K562 (cell line): Measurements from ENCODE around the gene IGF1R. TPM values are rescaled to one million over a fixed set of nuclear protein-coding genes. Genes with fewer than 3 reads are reported as not detected.

Experiments
- ATAC-seq: fragments of 200-7000 bp; cut with Tn5 transposase; 3 replicates; pipeline ENCODE4 v1.9.1; 2020; ENCODE audit warnings: moderate library complexity
- BruUV-seq: library from RNA; stranded (reverse); fragments of 400-500 nt; replicated peaks from 2 replicates; lab custom pipeline; 2021; lab: Mats Ljungman, UMichigan
- CTCF ChIA-PET: fragments of 300-600 bp; formaldehyde crosslinking; extraction: SDS; loops from one replicate; lab custom pipeline; 2021; ENCODE audit warnings: low intra/inter-chr PET ratio; lab: Yijun Ruan, JAX
- POLR2A ChIA-PET: fragments of 300-600, 350-650 bp; sonication (Branson Sonifier 250); formaldehyde crosslinking; extraction: SDS; loops from one replicate; lab custom pipeline; 2021; ENCODE audit warnings: antibody characterized with exemption, inconsistent platforms; lab: Yijun Ruan, JAX
- DNase-seq, 4 experiments: peaks; one replicate each; pipeline versions ENCODE4 v3.0.0 to v3.0.0-alpha.2; 2011 to 2018; ENCODE audit warnings: low spot score in 3 of 4, mixed read lengths in 3 of 4; ENCODE audit errors: extremely low read depth in 1 of 4
- FAIRE-seq: peaks from 2 replicates; lab custom pipeline; 2011; peaks lifted over from hg19 to GRCh38; lab: Jason Lieb, UNC
- H2AFZ ChIP-seq: 2 replicates; pipeline ENCODE4 v1.6.0; 2011; ENCODE audit warnings: low read depth, low read length, control low read depth, inconsistent platforms
- H3K27ac ChIP-seq: fragments of 200-600 bp; 3 replicates; pipeline ENCODE4 v1.8.0; 2011; ENCODE audit warnings: low read depth, mild to moderate bottlenecking, control low read depth, inconsistent platforms, low read length, moderate library complexity, mixed read lengths; ENCODE audit errors: extremely low read depth
- H3K27me3 ChIP-seq, 2 experiments: fragments of 300-600 bp in 1 of 2; 2 replicates in 1 of 2; 3 replicates in 1 of 2; pipeline versions ENCODE4 v1.6.0 to v1.8.0; 2011; ENCODE audit warnings: inconsistent platforms in 2 of 2, low read length in 2 of 2, mild to moderate bottlenecking in 1 of 2, mixed read lengths in 1 of 2, moderate library complexity in 1 of 2; ENCODE audit not compliant: control insufficient read depth in 2 of 2, insufficient read depth in 2 of 2
- H3K36me3 ChIP-seq: fragments of 300-600 bp; 3 replicates; pipeline ENCODE4 v1.8.0; 2011; ENCODE audit warnings: mild to moderate bottlenecking, low read length, inconsistent platforms; ENCODE audit not compliant: control insufficient read depth, insufficient read depth
- H3K4me1 ChIP-seq, 2 experiments: fragments of 200-600 bp in 1 of 2; replicated peaks in 1 of 2; 2 replicates in 1 of 2; 3 replicates in 1 of 2; pipeline versions ENCODE4 v1.5.1 to v1.8.0; 2011; ENCODE audit warnings: inconsistent platforms in 2 of 2, low read length in 2 of 2, mild to moderate bottlenecking in 1 of 2, mixed read lengths in 1 of 2, moderate library complexity in 1 of 2; ENCODE audit not compliant: control insufficient read depth in 2 of 2, insufficient read depth in 2 of 2
- H3K4me2 ChIP-seq: 2 replicates; pipeline ENCODE4 v1.6.1; 2011; ENCODE audit warnings: low read length, control low read depth, inconsistent platforms, mixed read lengths; ENCODE audit not compliant: insufficient read depth
- H3K4me3 ChIP-seq: fragments of 200-600 bp; sonication (generic), shearing (Covaris generic); 2 replicates; pipeline ENCODE4 v1.5.1; 2016; ENCODE audit warnings: control low read depth, inconsistent platforms
- H3K79me2 ChIP-seq: fragments of 200-600 bp; 3 replicates; pipeline ENCODE4 v1.8.0; 2011; ENCODE audit warnings: low read length, inconsistent platforms; ENCODE audit not compliant: control insufficient read depth, insufficient read depth
- H3K9ac ChIP-seq, 2 experiments: 2 replicates each; pipeline versions ENCODE4 v1.6.0 to v1.6.1; 2011; ENCODE audit warnings: low read depth in 2 of 2, low read length in 2 of 2, control low read depth in 1 of 2, inconsistent platforms in 1 of 2, mild to moderate bottlenecking in 1 of 2, mixed read lengths in 1 of 2; ENCODE audit not compliant: insufficient read depth in 1 of 2
- H3K9me1 ChIP-seq: one replicate; pipeline ENCODE4 v1.6.0; 2011; ENCODE audit warnings: inconsistent platforms, mild to moderate bottlenecking, low read length, moderate library complexity; ENCODE audit not compliant: control insufficient read depth, insufficient read depth
- H3K9me3 ChIP-seq: replicated peaks from 2 replicates; pipeline ENCODE4 v1.5.1; 2011; ENCODE audit warnings: low read depth, low read length, inconsistent platforms; ENCODE audit not compliant: control insufficient read depth, insufficient read depth
- H4K20me1 ChIP-seq: replicated peaks from 2 replicates; pipeline ENCODE4 v1.6.1; 2011; ENCODE audit warnings: low read length, inconsistent platforms, mixed read lengths; ENCODE audit not compliant: control insufficient read depth, insufficient read depth
- CCAR2 ChIP-seq: fragments of 200-400 bp; formaldehyde crosslinking; IDR thresholded peaks from 2 replicates; pipeline ENCODE4 v1.6.1; 2017; ENCODE audit warnings: mild to moderate bottlenecking, low read depth, low read length
- SMARCC2 ChIP-seq: fragments of 450-650 bp; IDR thresholded peaks from 2 replicates; pipeline ENCODE4 v1.6.1; 2017; ENCODE audit warnings: antibody characterized with exemption, moderate library complexity, mild to moderate bottlenecking, low read depth
- WGBS: fragments of 100-300 bp; shearing (Covaris generic); methylation state at CpG from one replicate; pipeline ENCODE4 v1.1.6; 2016; ENCODE audit warnings: low coverage, mixed read lengths; ENCODE audit not compliant: insufficient coverage; ENCODE audit errors: missing lambda C conversion rate; 5-methylcytosine and 5-hydroxymethylcytosine counted together
- in situ Hi-C: fragments of 300-500 bp; cut with MboI; formaldehyde crosslinking; loops from 4 replicates; pipeline ENCODE4 v1.15.0; 2018; ENCODE audit warnings: inconsistent platforms, mixed read lengths
- intact Hi-C: fragments of 100-400 bp; cut with micrococcal nuclease; formaldehyde crosslinking; loops from 2 replicates; pipeline ENCODE4 v1.14.2; 2022
- polyA plus RNA-seq, 8 experiments: library from polyadenylated mRNA; depleted of rRNA in 4 of 8; stranded (reverse) in 5 of 8; unstranded in 3 of 8; fragments of >200 nt; fragmentation: Nextera tagmentation in 2 of 8; fragmentation: Illumina TruSeq in 1 of 8; extraction: Ambion mirVana in 2 of 8; extraction: Trizol in 1 of 8; gene quantifications; 2 replicates each; pipeline versions ENCODE4 v1.2.1 to v1.2.3, GENCODE V29; 2011 to 2014; ENCODE audit warnings: inconsistent platforms in 1 of 8, missing spikeins in 1 of 8
- total RNA-seq, 7 experiments: library from RNA; depleted of rRNA in 6 of 7; stranded (reverse); fragments of >200 nt in 6 of 7; fragmentation: Illumina TruSeq in 2 of 7; extraction: Trizol in 2 of 7; gene quantifications; 2 replicates each; pipeline versions ENCODE4 v1.2.1 to v1.2.3, GENCODE V29; 2011 to 2021; ENCODE audit warnings: low replicate concordance in 1 of 7
- TF ChIP-seq, protein P1 (sequence below): fragments of 250-450 bp; sonication (Bioruptor Pico); IDR thresholded peaks from 2 replicates; pipeline ENCODE4 v1.4.0; 2020; ENCODE audit warnings: mild to moderate bottlenecking, moderate library complexity, borderline replicate concordance
- TF ChIP-seq, protein P2 (sequence below): fragments of 250-450 bp; sonication (Bioruptor Pico); IDR thresholded peaks from 2 replicates; pipeline ENCODE4 v1.8.0; 2022; ENCODE audit warnings: moderate library complexity, mild to moderate bottlenecking, inconsistent platforms

The IGF1R gene
- total and polyA plus RNA-seq, 9 of the 15 experiments (the other 6 are each of a cell fraction or from before 2014, with no cell fraction given), result 0.35 to 8.0 (median 1.6) TPM

DNA sequence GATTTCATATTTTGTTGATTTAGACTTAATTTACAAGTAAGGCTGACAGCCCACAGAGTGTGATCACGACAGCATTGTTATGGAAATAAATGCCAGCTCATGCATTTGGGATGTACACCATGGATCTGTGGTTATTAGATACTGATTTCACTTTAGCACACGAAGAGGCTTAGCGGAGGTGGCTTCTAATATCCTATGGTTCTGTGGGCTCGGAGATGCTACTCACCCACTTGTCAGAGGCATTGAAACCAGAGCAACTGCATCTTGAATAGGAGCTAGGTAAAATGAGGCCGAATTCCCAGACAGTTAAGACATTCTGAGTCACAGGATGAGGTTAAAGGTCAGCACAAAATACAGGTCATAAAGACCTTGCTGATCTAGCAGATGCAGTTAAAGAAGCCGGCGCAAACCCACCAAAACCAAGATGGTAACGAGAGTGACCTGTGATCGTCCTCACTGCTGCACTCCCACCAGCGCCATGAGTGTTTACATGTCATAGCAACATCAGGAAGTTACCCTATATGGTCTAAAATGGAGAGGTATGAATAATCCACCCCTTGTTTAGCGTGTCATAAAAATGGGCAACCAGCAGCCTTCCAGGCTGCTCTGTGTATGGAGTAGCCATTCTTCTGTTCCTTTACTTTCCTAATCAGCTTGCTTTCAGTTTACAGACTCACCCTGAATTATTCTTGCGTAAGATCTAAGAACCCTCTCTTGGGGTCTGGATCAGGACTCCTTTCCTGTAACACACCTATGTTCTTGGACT, 241.8 kb downstream of the IGF1R start:
- Histone ChIP-seq H3K4me3 (no peak overlapping the region), H3K27ac (no peak overlapping the region), H3K9ac (no peak overlapping the region), H3K79me2 (no peaks in the 10 kb centered on the region), H3K9me1 (no peaks in the 10 kb centered on the region), H3K36me3 (no peaks in the 10 kb centered on the region), H4K20me1 (peaks cover 8% of the 10 kb centered on the region; the same call in 1 of the 2 replicates), H3K4me1 (peaks cover 0 to 4% of the 10 kb centered on the region in 2 experiments; a peak in 1 of 5 replicates), H2AFZ (no peak overlapping the region), H3K4me2 (no peak overlapping the region), H3K9me3 (no peaks in the 10 kb centered on the region), H3K27me3 (peaks cover 17 to 36% of the 10 kb centered on the region in 2 experiments; a peak in 4 of 5 replicates)
- 3% methylated on average over 12 of the region's 12 CpGs for WGBS
- no peak for FAIRE-seq
- BruUV-seq, result no TSS peak
- no peak for DNase-seq
- POLR2A ChIA-PET, result no interaction called here
- intact Hi-C loops (loop anchor here (10.0 kb wide), 4 partner anchors 115 to 445 kb away; no protein-coding TSS in a partner anchor), in situ Hi-C loops (no loop called here)
- ATAC-seq, result no peak
- CTCF ChIA-PET, result no interaction called here
- TF ChIP-seq, protein P1, sequence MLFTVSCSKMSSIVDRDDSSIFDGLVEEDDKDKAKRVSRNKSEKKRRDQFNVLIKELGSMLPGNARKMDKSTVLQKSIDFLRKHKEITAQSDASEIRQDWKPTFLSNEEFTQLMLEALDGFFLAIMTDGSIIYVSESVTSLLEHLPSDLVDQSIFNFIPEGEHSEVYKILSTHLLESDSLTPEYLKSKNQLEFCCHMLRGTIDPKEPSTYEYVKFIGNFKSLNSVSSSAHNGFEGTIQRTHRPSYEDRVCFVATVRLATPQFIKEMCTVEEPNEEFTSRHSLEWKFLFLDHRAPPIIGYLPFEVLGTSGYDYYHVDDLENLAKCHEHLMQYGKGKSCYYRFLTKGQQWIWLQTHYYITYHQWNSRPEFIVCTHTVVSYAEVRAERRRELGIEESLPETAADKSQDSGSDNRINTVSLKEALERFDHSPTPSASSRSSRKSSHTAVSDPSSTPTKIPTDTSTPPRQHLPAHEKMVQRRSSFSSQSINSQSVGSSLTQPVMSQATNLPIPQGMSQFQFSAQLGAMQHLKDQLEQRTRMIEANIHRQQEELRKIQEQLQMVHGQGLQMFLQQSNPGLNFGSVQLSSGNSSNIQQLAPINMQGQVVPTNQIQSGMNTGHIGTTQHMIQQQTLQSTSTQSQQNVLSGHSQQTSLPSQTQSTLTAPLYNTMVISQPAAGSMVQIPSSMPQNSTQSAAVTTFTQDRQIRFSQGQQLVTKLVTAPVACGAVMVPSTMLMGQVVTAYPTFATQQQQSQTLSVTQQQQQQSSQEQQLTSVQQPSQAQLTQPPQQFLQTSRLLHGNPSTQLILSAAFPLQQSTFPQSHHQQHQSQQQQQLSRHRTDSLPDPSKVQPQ, result no peak
- TF ChIP-seq SMARCC2 (no peak), CCAR2 (no peak)
- TF ChIP-seq, protein P2, sequence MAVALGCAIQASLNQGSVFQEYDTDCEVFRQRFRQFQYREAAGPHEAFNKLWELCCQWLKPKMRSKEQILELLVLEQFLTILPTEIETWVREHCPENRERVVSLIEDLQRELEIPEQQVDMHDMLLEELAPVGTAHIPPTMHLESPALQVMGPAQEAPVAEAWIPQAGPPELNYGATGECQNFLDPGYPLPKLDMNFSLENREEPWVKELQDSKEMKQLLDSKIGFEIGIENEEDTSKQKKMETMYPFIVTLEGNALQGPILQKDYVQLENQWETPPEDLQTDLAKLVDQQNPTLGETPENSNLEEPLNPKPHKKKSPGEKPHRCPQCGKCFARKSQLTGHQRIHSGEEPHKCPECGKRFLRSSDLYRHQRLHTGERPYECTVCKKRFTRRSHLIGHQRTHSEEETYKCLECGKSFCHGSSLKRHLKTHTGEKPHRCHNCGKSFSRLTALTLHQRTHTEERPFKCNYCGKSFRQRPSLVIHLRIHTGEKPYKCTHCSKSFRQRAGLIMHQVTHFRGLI (CRISPR knock-in tag), result no peak
